MV-4-11 (cell line): ENCODE data around the gene SLC23A2.
"Not testable (repeated sequence)": the region's sequence is repeated elsewhere in the genome, so short reads cannot be mapped to it uniquely, and the experiment has no call there.

Experiments used
- DNase-seq: peaks from one replicate; lab custom pipeline; 2025; lab: John Stamatoyannopoulos, UW

SLC23A2 gene

GRCh38 chr20:5008759-5009158 is 7.4 kb upstream of the SLC23A2 start:
- peak; percentile 80 for DNase-seq

DNA sequence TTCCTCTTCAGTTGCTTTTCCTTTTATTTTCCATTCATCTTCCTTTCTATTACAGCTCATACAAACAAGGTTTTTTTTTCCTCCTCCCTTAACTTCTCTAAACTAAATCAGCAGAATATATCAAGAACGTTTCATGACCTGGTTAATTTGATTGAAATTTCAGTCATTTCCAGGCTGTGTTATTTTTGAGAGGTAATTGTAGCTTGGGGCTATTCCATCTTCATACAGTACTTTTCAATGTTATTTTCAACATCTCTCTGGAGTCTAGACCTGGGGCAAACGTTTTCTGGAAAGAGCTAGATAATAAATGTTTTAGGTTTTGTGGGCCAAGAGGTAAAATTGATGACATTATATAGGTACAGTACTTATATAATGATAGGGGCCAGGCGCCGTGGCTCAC is 4.0 kb upstream of the SLC23A2 start:
- no peak for DNase-seq

DNA sequence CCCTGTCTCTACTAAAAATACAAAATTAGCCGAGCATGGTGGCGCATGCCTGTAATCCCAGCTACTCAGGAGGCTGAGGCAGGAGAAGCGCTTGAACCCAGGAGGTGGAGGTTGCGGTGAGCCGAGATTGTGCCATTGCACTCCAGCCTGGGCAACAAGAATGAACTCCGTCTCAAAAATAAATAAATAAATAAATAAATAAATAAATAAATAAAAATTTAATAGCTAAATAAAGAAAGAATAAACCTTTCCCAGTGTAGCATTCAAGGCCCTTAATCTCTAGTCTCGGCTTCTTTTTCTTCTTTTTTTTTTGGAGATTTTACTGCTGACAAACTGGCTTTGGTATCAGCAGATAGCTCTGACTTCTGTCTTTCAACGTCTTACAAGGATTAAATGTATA is 3.5 kb upstream of the SLC23A2 start:
- not testable (repeated sequence) for DNase-seq

DNA sequence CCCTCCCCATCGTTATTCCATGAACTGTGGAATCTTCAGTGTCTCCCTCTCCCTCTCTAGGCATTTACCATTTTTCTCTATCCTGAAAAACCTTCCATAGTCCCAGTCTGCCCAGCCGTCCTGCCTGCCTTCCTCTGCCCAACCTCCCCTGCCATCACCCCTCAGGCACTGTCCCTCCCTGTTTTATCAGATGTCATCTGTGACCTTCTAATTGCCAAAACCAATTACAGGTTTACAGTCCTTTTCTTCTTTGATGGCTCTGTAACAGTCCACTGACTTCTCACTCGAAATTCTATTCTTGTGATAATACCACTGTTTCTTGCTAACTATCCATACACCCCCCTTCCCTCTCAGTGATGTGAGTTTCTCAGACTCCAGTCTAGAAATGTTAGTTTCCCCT is 2.3 kb upstream of the SLC23A2 start:
- DNase-seq = no peak

GRCh38 chr20:5002077-5002413 is 735 bp upstream of the SLC23A2 start:
- DNase-seq = no peak

DNA sequence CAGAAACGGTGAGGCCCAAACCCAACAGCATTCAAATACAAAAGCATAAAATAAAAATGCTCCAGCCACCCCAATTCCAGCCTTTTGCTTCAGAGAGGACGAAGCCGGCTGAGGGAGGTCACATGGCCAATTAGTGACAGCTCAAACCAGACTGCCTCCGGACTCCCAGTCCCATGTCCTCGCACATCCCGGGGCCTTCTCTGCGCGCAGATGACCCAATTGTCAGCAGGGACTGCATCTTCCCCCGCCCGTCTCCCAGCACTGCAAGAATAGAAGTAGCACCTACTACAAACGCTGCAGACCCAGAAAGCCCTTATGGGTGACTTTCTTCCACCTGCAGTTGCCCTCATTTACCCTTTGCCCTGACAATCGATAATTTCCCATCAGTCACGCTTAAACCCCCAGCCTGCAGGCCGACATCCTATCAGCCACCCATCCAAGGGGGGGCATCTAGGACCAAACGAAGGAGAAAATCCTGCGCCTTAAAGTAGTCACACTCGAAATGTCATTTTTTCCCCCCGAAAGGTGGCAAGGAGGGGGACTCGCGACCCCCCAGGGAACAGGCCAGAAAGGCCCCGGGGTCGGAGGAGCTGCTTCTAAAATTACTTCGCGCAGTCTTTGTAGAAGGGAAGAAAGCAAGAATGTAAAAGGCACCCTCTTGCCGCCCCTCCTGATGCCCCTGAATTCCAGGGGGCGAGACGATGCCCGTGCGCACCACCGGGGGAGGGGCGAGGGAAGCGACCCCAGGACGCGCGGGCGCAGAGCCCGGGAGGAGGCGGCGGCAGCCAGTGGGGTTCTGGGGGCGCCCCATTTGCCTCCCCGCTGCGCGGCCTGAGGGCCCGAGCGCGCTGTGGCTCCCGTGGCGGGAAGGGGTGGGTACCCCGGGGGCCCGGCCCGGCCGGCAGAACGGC is 792 bp downstream of the SLC23A2 start:
- no peak for DNase-seq

- DNase-seq = no peak
Observed at GRCh38 chr20:4999788-5000187, 1.5 kb downstream of the SLC23A2 start.

DNA sequence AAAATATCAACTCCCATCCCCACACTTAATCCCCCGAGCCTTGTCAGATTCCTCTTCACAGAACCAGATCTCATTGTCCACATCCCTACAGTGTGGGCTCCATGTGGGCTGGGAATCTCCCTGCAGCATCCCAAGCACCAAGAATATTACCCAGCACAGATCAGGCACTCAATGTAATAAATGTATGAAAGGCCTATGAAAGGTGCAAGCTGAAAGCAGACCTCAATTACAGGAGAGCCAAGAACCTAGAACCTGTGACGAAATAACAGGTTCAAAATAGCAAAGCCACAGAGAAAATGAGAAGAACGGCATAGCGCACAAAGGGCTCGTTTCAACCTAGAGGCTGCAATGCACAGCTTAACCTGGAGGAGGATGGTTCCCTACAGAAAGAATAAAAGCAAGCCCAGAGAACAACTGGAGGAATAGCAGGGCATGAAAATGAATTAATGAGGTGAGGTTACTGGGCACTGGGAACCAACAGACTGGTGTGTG is 3.1 kb downstream of the SLC23A2 start:
- peak; percentile 58 for DNase-seq

- no peak for DNase-seq
Observed at GRCh38 chr20:4997222-4997621, 4.1 kb downstream of the SLC23A2 start.

DNA sequence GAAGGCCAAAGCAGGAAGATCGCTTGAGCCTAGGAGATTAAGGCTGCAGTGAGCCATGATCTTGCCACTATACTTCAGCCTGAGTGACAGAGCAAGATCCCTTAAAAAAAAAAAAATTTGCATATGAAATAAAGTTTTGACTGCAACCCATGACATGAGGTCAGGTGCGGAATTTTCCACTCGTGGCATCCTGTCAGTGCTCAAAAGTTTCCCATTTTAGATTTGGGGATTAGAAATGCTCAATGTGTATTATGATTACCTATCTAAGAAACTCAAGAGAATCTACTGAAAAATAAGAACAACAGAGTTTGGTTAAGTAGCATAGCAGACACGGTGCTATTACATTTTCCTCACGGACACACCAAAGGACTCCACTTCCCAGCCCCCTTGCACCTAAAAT is 11.7 kb downstream of the SLC23A2 start:
- no peak for DNase-seq

DNA sequence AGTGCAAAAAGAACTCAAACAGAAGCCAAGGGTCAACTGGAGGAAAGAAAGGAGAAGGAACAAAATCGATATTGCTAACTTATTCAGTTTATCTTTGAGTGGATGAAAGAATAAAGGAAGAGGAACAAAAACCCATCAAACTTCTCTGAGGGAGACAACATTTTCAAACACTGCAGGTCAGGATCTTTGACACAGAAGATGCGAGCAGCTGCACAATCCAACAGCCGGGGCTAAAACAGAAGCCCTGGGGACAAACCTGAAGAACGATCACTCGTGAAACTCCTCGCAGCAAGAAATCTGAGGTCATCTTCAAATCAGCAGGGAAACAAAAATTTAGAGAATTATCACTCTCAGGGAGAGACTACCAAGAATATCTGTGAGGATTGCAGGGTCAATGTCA is 14.2 kb downstream of the SLC23A2 start:
- DNase-seq = peak; percentile 52

DNA sequence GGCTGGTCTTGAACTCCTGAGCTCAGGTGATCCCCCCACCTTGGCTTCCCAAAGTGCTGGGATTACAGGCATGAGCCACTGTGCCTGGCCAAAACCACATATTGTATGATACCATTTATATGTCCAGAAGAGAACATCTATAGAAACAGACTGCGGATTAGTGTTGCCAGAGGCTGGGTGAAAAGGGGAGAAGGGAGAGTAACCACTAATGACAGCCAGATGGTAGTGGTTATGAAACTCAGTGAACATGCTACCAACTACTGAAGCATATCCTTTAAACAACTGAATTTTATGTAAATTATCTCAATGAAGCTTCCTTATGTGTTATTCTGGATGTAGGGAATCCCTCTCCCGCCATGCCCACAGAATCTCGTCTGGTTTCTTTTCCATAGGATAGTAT is 15.7 kb downstream of the SLC23A2 start:
- DNase-seq = peak; percentile 85

DNA sequence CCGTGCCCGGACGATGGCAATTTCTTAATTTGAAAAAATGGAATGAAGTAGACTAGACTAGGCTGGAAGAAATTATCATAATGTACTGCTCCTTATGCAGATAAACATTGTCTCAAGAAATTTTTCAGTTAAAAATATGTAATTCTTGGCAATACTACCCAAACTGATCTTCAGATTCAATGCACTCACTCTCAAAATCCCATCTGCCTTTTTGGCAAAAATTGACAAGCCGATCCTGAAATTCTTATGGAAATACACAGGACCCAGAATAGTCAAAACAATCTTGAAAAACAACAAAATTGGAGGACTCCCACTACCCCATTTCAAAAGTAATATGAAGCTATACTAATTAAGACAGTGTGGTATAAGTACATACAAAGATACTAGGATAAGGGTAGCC is 19.0 kb downstream of the SLC23A2 start:
- DNase-seq = no peak

GRCh38 chr20:4979841-4980410 is 21.4 kb downstream of the SLC23A2 start:
- DNase-seq = no peak

DNA sequence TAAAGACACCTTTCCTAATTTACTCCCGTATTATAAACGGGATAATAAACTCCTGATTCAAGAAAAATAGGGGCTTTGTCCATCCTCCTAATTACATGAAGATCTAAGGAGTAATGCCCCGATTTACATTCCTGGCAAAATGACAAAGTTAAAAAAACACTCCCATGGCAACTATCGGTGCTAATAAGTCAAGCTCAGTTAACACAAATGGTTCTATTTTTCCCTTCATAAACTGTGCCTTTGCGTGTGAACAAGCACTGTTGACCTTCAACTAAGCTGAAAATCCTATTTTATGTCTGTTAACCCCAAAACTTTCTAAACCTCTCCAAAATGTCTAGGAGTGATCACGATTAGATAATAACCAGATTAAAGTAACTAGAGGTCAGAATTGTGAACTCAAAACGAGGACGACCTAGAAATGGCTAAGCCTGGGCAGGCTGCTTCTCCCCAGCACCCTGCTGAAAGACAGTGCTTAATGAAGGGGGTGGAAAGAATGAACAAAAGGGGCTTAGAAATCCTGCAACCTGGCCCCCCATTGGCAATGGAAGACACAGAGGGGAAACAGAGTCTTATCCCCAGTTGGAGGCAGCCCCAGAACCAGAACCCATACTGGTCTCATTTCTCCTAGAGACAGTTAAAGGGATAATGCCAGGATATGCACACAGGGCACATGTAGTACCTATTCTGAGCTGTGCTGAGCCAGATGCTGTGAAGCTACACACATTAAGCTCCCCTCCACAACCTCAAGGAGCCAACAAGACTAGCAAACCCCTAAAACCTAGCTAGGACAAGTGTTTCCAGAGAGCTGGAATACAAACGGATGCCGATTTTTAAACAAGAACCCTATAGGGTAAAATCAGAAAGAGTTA is 23.0 kb downstream of the SLC23A2 start:
- DNase-seq = no peak

- DNase-seq = not testable (repeated sequence)
Observed at GRCh38 chr20:4976014-4976413, 25.3 kb downstream of the SLC23A2 start.

GRCh38 chr20:4973330-4974097 is 27.8 kb downstream of the SLC23A2 start:
- peak; percentile 92 for DNase-seq

DNA sequence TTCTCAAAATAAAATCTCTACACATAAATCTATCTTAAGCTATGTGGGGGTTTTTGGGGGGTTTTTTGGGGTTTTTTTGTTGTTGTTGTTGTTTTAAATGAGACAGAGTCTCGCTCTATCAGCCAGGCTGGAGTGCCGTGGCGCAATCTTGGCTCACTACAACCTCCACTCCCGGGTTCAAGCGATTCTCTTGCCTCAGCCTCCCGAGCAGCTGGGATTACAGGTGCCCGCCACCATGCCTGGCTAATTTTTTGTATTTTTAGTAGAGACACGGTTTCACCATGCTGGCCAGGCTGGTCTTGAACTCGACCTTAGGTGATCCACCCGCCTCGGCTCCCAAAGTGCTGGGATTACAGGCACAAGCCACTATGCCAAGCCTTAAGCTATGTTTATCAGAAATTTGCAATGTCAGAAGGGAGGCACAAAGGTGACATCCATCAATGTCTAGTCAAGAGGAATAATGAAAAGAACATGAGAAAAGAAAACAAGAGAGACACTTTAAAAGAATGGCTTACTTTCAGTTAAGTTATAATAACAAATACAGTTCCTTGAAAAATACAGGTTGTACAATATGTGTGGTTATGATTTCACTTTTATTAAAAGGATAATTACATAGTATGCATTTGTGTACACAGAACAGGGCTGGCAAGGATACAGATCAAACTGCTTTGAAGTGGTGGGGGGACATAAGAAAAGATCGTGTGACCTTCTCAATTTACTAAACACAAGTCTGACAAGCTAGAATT is 28.6 kb downstream of the SLC23A2 start:
- no peak for DNase-seq

DNA sequence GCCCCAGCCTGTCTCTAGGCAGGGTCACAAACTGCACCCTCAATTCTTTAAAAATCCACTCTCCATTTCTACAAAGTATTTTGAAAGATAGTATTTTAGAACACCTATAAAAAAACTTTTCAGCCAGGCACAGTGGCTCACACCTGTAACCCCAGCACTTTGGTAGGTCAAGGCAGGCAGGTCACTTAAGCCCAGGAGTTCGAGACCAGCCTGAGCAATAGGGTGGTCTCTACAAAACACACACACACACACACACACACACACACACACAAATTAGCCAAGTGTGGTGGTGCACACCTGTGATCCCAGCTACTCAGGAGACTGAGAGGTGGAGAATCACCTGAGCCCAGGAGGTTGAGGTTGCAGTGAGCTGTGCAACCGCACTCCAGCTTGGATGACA is 30.2 kb downstream of the SLC23A2 start:
- DNase-seq = no peak

DNA sequence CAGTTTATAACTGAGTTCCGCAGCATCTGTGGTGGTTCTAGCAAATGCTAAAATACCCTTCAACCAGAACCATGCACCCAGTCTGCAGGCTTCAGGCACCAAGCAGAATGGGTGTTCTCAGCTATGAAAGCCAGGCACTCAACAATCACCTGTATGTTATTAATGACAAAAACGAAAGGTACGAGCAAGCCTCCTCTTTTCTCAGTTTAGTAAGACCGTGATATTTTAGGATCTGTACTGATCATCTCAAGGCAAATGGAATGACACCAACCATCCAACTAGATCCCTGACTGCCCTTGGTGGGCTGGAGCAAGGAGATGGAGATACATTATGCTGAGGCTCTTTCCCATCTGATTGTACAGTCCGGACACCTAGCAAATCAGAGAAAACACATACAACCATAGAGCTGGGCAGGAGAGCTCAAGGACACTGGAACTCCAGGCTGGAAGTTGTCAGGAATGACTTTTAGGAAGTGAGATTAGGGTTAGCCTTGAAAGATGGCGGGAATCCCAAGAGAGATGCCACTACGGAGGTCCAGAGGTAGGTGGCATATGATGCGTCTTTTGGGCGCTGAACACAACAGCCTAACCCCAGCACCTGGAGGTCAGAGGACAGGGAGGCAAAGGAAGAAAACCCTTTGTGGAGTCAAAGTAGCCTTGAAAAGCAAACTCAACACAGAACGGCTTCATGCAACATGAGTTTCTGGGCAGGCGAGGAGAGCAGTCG is 33.4 kb downstream of the SLC23A2 start:
- no peak for DNase-seq
